GM23338 (cell line): ENCODE results near the gene MSANTD1. TPM values are rescaled to one million over a fixed set of nuclear protein-coding genes. Genes with fewer than 3 reads are reported as not detected.

ENCODE experiments used
- ATAC-seq: fragments of 200-7000 bp; cut with Tn5 transposase; 3 replicates; pipeline ENCODE4 v1.9.1; 2020
- DNase-seq: peaks from one replicate; pipeline ENCODE4 v3.0.0-alpha.2; 2015; ENCODE audit warnings: low spot score
- H2AFZ ChIP-seq: fragments of 200-600 bp; sonication (generic); 2 replicates; pipeline ENCODE4 v1.8.0; 2016; ENCODE audit warnings: antibody characterized with exemption, mild to moderate bottlenecking, moderate library complexity
- H3F3A ChIP-seq: fragments of 200-600 bp; sonication (generic); replicated peaks from 2 replicates; pipeline ENCODE4 v1.8.0; 2017; ENCODE audit warnings: antibody characterized with exemption, mixed run types, low read depth
- H3K27ac ChIP-seq: fragments of 200-600 bp; sonication (generic); 2 replicates; pipeline ENCODE4 v1.6.1; 2016; ENCODE audit warnings: low read depth
- H3K27me3 ChIP-seq: fragments of 200-600 bp; sonication (generic); 2 replicates; pipeline ENCODE4 v1.8.0; 2016; ENCODE audit warnings: mild to moderate bottlenecking, mixed run types, moderate library complexity; ENCODE audit not compliant: insufficient read depth
- H3K36me3 ChIP-seq: fragments of 200-600 bp; sonication (generic); 2 replicates; pipeline ENCODE4 v1.8.0; 2016; ENCODE audit warnings: mild to moderate bottlenecking; ENCODE audit not compliant: insufficient read depth
- H3K4me1 ChIP-seq: fragments of 200-600 bp; sonication (generic); 2 replicates; pipeline ENCODE4 v1.8.0; 2016; ENCODE audit warnings: mild to moderate bottlenecking, moderate library complexity; ENCODE audit not compliant: insufficient read depth
- H3K4me2 ChIP-seq: fragments of 200-600 bp; sonication (generic); 2 replicates; pipeline ENCODE4 v1.7.1; 2017; ENCODE audit warnings: mixed run types
- H3K4me3 ChIP-seq: fragments of 200-600 bp; sonication (generic); 2 replicates; pipeline ENCODE4 v1.6.1; 2016; ENCODE audit warnings: mixed run types
- H3K79me2 ChIP-seq: fragments of 200-600 bp; sonication (generic); replicated peaks from 2 replicates; pipeline ENCODE4 v1.8.0; 2017; ENCODE audit warnings: mild to moderate bottlenecking; ENCODE audit not compliant: insufficient read depth
- H3K9me2 ChIP-seq: fragments of 200-600 bp; sonication (generic); 2 replicates; pipeline ENCODE4 v1.8.0; 2017; ENCODE audit not compliant: insufficient read depth
- H4K20me1 ChIP-seq: fragments of 200-600 bp; sonication (generic); replicated peaks from 2 replicates; pipeline ENCODE4 v1.8.0; 2017; ENCODE audit warnings: mild to moderate bottlenecking; ENCODE audit not compliant: insufficient read depth
- H3K27ac Mint-ChIP-seq: 2 replicates; pipeline ENCODE4 v1.8.0; 2020; ENCODE audit warnings: inconsistent platforms, mild to moderate bottlenecking, moderate library complexity, mixed read lengths
- H3K27me3 Mint-ChIP-seq: 3 replicates; pipeline ENCODE4 v1.8.0; 2022; ENCODE audit warnings: low read depth, mild to moderate bottlenecking, moderate library complexity, mixed read lengths, inconsistent platforms; ENCODE audit not compliant: insufficient read depth, poor library complexity
- H3K36me3 Mint-ChIP-seq: 3 replicates; pipeline ENCODE4 v1.8.0; 2021; ENCODE audit warnings: low read depth, mild to moderate bottlenecking, inconsistent platforms, moderate library complexity, mixed read lengths
- H3K4me1 Mint-ChIP-seq: 3 replicates; pipeline ENCODE4 v1.8.0; 2020; ENCODE audit warnings: mild to moderate bottlenecking, inconsistent platforms, mixed read lengths
- H3K4me3 Mint-ChIP-seq: 3 replicates; pipeline ENCODE4 v1.8.0; 2021; ENCODE audit warnings: moderate library complexity, mild to moderate bottlenecking, inconsistent platforms, mixed read lengths
- H3K9me3 Mint-ChIP-seq: 3 replicates; pipeline ENCODE4 v1.8.0; 2020; ENCODE audit warnings: moderate library complexity, mild to moderate bottlenecking, inconsistent platforms, mixed read lengths
- CREB1 ChIP-seq: fragments of 250-450 bp; sonication (Bioruptor Pico); IDR thresholded peaks from 2 replicates; pipeline ENCODE4 v1.5.0; 2020; ENCODE audit warnings: low read depth, mild to moderate bottlenecking, moderate library complexity
- ETS1 ChIP-seq: IDR thresholded peaks from 2 replicates; pipeline ENCODE4 v1.6.1; 2016; ENCODE audit warnings: antibody characterized with exemption
- EZH2 ChIP-seq: fragments of 200-600 bp; sonication (generic); IDR thresholded peaks from one replicate; pipeline ENCODE4 v1.8.0; 2017; ENCODE audit warnings: antibody characterized with exemption, mild to moderate bottlenecking, low read depth; ENCODE audit not compliant: unreplicated experiment
- JUNB ChIP-seq: IDR thresholded peaks from one replicate; pipeline ENCODE4 v1.6.1; 2016; ENCODE audit warnings: antibody characterized with exemption; ENCODE audit not compliant: unreplicated experiment
- NANOG ChIP-seq: IDR thresholded peaks from 2 replicates; pipeline ENCODE4 v1.6.1; 2016; ENCODE audit warnings: antibody characterized with exemption, borderline replicate concordance
- POLR2AphosphoS5 ChIP-seq: IDR thresholded peaks from 2 replicates; pipeline ENCODE4 v1.6.1; 2016; ENCODE audit warnings: antibody characterized with exemption, low read depth
- REST ChIP-seq: IDR thresholded peaks from one replicate; pipeline ENCODE4 v1.6.1; 2018; ENCODE audit warnings: antibody characterized with exemption; ENCODE audit not compliant: unreplicated experiment
- STAT1 ChIP-seq: IDR thresholded peaks from one replicate; pipeline ENCODE4 v1.6.1; 2016; ENCODE audit warnings: antibody characterized with exemption; ENCODE audit not compliant: unreplicated experiment
- ZNF114 ChIP-seq: fragments of 250-450 bp; sonication (Bioruptor Pico); IDR thresholded peaks from 2 replicates; pipeline ENCODE4 v1.5.0; 2020; ENCODE audit warnings: mild to moderate bottlenecking, moderate library complexity
- ZNF331 ChIP-seq: fragments of 250-450 bp; sonication (Bioruptor Pico); IDR thresholded peaks from 2 replicates; pipeline ENCODE4 v1.5.0; 2020; ENCODE audit warnings: low read depth, mild to moderate bottlenecking, moderate library complexity
- ZNF462 ChIP-seq: fragments of 250-450 bp; sonication (Bioruptor Pico); IDR thresholded peaks from 2 replicates; pipeline ENCODE4 v1.5.0; 2020; ENCODE audit warnings: mild to moderate bottlenecking, moderate library complexity
- polyA plus RNA-seq: library from polyadenylated mRNA; unstranded; fragments of >200 nt; fragmentation: Nextera tagmentation; extraction: Ambion mirVana; gene quantifications from 2 replicates; pipeline ENCODE4 v1.2.1, GENCODE V29; 2016
- total RNA-seq: library from RNA; depleted of rRNA; stranded (reverse); fragments of >200 nt; shearing (Covaris generic); gene quantifications from 2 replicates; pipeline ENCODE4 v1.2.3, GENCODE V29; 2014

Gene MSANTD1
- total and polyA plus RNA-seq, 2 experiments from 2014 or later, result 0.29 to 1.0 TPM

GRCh38 chr4:3302173-3302785, 53.3 kb downstream of the MSANTD1 start (continued):
- TF ChIP-seq ZNF462 (CRISPR knock-in tag), result no peak
- no peak for TF ChIP-seq JUNB
- no peak for TF ChIP-seq STAT1

- no peak overlapping the region for H3K27ac ChIP-seq
- H3K4me3 ChIP-seq, result no peak overlapping the region
- ATAC-seq (no peak; the same call in 2 of the 3 replicates), DNase-seq (no peak)
- peaks cover 6% of the 10 kb centered on the region; the same call in 1 of the 2 replicates for H3K4me1 ChIP-seq
- no peaks in the 10 kb centered on the region for H3K9me2 ChIP-seq
- H3K4me1 Mint-ChIP-seq, result peaks cover 45% of the 10 kb centered on the region
- H3K27me3 ChIP-seq, result no peaks in the 10 kb centered on the region
- H3K79me2 ChIP-seq, result peaks cover 42% of the 10 kb centered on the region
- H3K36me3 Mint-ChIP-seq, result no peaks in the 10 kb centered on the region
- no peaks in the 10 kb centered on the region for H3K36me3 ChIP-seq
- no peak overlapping the region for H3K4me2 ChIP-seq
- H3K9me3 Mint-ChIP-seq, result no peaks in the 10 kb centered on the region
- H3K27me3 Mint-ChIP-seq, result peaks cover 26% of the 10 kb centered on the region
- no peak overlapping the region for H3K4me3 Mint-ChIP-seq
- no peak overlapping the region for H2AFZ ChIP-seq
- H3K27ac Mint-ChIP-seq, result peak overlapping the region; percentile 60
- H3F3A ChIP-seq, result no peaks in the 10 kb centered on the region
- peaks cover 9% of the 10 kb centered on the region; the same call in 1 of the 2 replicates for H4K20me1 ChIP-seq
- TF ChIP-seq ZNF331 (CRISPR knock-in tag) (no peak), EZH2 (no peak), POLR2AphosphoS5 (no peak), ETS1 (no peak), ZNF114 (CRISPR knock-in tag) (no peak), NANOG (no peak), REST (no peak), JUNB (no peak), CREB1 (CRISPR knock-in tag) (no peak)
Observed at GRCh38 chr4:3302786-3303564, 54.0 kb downstream of the MSANTD1 start.
